GM21786 (cell line): ENCODE measurements around the gene NPAS3.

Experiments
- ATAC-seq: cut with Tn5 transposase; IDR thresholded peaks from one replicate; pipeline ENCODE4 v1.9.1; 2021; ENCODE audit not compliant: unreplicated experiment

Gene NPAS3

DNA sequence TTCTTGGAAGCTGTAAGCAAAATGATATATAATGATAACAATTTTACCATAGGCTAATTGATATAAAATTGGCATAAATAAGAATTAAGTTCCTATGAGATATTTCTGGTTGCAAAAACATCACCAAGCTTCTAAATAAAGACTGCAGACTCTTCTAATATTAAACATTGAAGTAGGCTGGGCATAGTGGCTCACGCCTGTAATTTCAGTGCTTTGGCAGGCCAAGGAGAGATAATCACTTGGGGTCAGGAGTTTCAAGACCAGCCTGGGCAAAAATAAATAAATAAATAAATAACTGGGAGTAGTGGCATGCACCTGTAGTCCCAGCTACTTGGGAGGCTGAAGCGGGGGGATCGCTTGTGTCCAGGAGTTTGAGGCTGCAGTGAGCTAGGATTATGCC lies 71.8 kb downstream of the NPAS3 start:
- no peak for ATAC-seq

DNA sequence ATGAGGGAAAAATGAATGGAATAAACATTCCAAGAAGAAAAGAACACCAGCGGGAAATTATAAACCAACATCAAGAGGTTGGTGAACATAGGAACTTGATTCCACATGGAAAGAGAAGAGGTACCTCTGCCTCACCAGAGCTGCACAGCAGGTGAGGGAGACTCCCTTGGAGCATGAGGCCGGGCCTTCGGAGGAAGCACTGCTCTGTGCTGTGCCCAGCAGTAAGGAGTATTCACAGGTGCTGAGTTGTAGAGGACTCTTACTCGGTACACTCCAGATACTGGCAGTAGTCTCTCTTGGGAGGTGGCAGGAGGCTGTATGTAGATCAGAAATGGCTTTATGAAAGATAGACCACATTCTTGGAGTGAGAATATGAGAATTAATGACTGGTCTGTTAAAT lies 76.0 kb downstream of the NPAS3 start:
- ATAC-seq: no peak

DNA sequence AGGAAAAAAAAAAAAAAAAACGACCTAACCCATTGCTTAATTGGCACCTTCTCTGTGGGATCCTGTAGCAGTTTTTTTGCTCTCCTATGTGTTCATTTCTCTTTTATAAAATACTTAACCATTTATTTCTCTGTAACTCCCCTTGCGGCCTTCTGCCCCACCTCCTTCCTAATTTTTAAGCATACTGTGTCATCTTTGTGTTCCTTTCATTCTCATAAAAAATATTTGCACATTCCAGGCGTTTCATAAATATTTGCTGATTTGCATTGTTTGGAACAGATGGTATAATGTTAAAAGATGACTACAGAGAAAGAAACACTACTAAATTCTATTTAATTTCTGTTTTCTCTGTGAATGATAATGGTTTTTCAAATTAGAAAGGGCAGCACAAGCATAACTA lies 77.9 kb downstream of the NPAS3 start:
- ATAC-seq: no peak

DNA sequence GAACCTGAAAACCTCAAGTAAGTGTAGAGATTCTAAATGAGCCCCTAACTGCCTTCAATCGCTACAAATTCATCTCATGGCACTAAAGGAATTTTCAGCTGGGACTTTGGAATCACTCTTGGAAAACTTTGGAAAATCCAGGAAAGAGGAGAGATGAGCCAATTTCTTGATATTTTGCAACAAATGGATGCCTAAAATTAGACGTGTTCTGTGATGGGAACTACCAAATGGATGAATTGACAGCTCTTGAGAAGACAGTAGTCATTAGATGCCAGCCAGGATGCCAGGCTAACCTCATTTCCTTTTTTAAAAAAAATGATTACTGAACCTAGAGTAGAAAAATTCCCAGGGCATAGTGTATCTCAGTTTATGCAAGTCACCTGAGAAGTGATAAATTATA lies 78.3 kb downstream of the NPAS3 start:
- ATAC-seq: no peak

DNA sequence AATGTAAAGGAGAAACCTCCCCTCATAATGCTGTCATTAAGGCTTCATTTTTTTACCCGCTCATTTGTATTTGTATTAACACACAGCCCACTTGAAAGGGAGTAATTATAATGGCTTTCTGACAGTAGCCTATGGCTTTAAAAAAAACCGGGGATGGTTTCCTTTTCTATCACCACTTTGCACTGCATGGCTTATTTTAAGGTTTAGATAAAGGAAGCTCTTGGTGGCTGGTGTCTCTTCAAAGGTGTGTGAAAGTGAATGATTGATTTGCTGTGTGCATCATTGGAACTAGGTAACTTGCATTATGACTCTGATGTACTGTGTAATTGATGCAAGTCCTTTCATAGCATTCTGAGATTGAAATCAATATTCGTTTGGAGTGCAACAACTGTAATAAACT lies 80.7 kb downstream of the NPAS3 start:
- no peak for ATAC-seq

DNA sequence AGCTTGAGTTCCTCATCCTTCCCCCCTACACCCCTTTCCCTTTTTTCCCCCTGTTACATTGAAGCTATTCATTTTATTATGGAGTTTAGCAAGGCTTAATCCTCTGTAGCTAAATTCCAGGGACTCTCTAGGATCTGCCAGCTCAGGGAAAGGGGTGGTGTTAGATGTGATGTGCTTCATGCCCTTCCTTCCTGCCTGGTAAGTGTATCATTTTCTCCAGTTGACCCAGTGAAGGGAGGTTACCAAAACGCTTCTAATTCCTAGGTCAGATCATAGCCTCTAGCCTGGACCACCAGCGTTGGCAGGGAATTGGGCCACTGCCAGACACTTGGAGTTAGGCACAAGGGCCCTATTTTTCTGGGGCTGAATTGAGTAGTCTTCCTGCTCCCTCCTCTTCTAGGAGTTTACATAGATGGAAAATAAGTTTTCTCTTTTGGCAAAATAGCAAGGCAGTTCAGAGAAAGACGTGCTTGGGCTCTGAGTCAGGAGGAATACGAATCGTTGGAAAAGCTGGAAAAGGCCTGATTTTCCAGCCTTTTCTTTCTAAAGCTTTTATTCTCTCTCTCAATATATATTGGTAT lies 88.3 kb downstream of the NPAS3 start:
- ATAC-seq: no peak

DNA sequence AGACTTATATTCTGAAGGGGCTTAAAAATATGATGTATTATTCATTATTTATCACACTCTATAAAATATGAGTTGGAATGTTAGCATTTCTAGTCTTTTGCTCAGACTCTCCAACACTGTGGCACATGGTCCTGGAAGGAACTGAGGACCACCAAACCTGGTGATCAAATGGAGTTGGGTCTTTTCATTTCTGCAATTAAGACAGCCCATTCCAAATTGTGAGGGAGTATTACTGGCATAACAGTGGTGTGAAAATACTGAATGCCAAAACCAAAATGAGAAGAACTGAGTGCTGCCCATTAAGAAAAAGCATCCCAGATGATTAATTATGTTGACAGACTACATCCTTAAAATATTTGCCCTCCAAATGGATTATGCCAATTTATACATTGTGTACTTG lies 90.8 kb downstream of the NPAS3 start:
- ATAC-seq: no peak

DNA sequence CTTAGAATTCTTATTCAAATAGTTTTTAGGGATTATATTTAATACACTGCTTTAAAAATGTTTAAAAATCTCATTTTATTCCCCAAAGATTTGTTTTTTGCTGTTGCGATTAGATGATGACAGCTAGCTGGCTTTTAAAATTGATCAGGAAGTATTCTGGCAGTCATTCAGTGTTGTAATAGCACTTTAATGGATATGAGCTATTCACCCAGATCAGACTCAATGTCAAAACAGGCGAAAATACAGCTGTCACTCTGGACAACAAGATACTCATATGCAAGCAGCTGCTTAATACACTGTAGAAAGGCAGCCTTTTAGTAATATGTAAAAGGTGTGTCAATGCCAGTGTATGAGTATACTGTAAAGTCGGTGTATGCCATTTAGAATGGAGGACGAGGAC lies 91.7 kb downstream of the NPAS3 start:
- no peak for ATAC-seq

DNA sequence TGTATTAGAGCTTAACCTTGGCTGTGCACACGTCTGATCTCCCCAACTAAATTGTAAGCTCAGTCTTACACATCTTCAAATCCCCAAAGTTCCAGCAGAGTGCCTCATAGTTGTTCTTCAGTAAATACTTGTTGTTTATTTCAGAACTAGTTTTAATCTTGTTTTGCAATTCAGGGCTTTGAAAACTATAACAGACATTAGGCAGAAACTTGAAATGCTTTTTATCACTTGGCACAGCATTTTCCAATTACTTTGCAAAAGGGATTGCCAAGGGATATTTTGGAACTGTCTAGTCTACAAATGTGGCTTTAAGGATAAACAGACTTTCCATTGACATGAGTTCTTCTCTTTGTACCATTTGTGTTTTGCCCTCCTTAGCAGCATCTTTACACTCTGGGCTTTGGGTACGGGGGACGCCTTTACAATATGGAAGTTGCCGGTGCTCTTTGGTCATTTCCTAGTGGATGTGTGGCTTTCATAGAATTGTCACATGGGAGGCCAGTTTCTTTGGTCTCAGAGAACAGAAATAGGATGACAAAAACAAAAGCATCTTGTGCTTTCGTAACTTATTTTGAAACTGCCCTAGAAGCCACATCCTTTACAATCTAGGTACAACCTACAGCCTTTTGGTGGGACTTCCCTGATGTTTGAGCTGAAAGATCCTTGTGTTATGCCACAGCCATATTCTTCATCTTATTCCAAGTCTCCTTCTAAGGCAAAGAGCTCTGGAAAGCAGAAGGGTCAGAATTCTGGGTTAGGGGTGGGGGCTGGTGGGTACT lies 96.9 kb downstream of the NPAS3 start:
- no peak for ATAC-seq

DNA sequence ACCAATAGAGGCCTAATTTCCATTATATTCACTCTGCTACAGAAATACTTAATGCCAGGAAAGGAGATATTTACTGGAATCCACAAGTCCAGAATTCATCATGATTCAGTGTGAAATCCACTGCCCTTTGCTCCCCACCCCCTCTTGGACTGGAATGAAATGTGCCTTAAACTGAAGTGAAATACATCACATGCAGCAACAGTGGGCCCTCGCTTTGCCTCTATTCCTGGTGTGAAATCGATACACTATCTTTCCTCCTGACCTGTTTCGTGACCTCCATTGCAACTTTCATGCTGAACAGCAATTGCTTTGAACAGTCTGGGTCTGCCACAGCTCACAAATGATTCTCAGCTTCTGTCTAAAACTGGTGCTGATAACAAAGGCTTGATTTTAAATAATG lies 100.6 kb downstream of the NPAS3 start:
- no peak for ATAC-seq

DNA sequence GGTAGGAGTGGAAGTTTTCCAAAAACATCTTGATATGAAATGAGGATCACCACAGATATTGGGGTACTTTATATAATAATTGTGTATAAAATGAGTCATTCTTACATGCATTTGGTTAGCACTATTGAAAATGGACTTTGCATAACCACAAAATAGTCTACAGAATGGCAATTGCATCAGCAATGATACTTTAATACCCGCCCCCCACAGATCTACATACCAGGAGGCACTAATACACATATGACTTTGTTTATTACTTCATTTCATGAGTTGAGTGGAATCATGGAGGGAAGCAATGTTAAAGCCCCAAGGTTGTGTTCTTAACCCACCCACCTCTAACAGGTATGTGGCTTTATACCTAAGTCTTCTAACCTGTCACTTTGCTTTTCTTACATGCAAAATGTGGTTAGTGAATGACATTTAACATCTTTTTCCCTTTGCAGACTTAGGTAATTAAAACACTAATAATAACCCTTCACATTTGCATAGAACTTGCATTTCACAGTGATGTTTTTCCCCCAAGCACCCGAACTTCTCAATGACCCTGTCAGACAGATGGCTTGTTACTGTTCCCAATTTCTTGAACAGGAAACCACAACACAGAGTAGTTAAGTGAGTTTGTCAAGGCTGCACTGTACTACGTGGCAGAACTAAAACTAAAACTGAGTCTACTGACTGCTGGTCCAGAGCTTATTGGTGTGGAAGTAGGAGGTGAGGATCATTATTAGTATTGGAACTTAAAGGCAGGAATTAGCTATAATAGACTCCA lies 101.9 kb downstream of the NPAS3 start:
- no peak for ATAC-seq

DNA sequence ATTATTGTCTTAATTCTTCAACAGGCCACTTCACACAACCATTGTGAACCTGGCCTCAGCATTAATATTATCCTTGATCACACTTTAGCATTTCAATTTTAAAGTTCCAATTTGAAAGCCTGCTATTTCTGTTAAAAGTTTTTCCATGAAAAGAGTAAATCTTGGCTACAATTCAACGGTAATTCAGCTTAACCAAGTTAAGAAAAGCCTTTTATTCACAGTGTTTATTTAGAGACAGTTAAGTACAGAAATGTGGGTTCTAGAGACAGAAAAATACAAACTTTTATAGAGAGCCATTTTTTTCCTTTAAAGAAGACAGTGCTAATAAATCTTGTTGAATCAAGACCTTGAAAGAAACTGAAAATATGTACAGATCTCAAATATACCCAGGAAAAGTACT lies 103.9 kb downstream of the NPAS3 start:
- no peak for ATAC-seq

DNA sequence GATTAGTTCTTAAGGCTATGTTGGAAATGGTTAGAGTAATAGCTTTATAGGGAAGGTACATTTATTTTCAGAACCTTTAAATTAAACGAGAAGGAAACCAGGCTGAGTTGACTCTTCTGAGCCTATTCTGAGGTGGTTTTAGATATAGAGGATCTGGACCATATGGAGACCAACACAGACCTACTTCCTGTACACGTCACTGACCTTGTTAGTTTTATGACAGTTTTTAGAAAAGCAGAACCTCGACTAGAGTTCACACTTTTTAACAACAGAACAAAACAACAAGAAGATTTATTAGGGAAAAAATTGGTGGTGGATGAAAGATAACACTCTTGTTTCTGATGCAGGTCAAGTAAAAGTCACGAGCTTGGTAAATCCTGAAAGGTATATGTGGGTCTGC lies 107.1 kb downstream of the NPAS3 start:
- ATAC-seq: no peak

DNA sequence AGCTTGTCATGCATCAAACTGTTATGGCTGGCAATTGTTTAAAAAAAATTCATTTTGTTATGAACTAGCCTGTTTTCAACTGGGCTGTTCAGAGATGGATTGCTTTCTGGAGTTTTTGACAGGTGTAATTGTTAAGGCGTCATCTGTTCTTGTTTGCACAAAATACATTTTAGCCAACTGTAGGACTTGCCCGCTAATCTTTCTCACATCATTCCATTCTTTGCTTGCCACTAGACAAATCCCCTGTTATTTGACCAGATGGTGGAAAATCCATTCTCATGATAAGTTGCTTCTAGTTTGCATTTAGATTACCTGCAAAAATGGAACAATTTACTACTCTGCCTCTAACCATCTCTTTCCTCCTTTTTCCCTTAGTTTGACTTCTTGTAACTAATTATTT lies 114.3 kb downstream of the NPAS3 start:
- ATAC-seq: no peak

DNA sequence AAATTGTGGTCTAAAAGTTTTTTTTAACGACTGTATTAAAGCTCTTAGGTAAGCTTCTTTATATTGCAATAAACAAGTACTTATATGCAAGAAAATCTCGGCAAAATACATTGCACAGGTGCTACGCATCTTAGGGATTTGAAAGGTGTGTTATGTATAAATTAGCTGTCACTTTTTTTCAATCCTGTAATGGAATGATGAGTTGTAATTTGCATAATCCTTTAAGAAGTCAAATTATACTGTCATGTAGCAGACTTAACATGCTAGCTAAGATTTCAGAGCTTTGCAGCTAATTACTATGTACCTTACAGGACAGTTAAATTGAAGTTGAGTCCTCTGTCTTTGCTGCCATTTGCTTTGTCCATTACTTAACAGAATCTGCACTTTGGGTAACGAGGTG lies 117.5 kb downstream of the NPAS3 start:
- no peak for ATAC-seq

DNA sequence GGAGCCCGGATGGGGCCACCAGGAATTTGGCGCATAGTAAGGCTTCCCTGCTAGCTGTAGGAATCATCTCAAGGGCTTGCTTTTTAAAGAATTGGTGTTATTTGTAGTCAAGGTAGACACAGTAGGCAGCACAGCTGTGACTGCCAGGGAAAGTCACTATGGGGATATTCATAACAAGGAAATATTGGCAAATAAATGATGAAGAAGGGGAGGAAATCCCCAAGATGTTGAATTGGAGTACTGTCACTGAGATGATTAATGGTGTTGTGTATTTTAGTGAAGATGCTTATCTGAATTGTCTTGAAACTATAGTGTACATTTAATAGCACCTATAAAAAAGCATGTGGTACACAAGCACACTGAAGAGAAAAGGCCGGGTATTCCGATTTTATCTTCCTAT lies 118.9 kb downstream of the NPAS3 start:
- ATAC-seq: no peak

DNA sequence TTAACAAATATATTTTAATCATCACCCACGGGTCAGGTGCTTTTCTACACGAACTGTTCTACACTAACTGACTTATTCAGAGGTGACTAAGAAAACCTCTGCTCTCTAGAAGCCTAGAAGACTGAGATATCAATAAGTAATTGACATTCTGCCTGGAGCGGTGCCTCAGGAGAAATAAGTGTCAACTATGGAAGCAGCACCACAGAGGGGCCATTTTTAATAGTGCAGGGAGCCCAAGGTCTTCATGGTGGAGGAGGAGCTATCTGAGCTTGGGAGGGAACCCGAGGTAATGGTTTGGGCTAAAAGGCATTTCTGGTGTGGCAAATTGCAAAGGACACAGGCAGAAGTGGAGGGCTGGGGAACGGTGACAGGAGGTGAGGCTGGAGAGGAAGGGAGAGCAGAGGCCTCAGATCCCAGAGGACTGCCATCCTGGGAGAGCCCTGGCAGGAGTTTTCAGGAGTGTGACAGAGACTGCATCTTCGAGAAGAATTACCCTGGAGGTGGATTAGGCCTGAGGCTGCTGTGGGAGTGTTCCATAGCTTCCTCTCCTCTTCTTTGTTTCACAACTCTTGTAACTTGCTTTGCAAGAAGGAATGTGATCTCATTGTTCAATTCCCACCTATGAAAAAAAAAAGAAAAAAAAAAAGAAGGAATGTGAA lies 123.1 kb downstream of the NPAS3 start:
- ATAC-seq: no peak

DNA sequence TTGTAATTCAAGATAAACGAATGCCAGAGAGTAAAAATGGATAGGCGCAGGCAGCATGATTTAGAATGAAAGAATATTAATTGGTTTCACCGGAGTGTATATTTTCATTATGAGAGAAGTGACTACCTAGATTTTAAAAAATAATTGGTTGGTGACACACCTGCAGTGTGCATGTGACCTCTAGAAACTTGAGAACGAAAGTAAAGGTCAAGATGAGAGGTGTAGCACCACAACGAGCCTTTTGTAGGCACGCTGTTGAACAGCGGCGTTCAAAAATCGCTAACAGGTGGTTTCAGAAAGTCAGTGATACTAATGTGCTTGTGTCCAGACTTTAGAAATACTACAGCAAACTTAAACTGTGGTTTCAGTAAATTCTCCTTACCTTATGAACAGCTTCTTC lies 123.8 kb downstream of the NPAS3 start:
- no peak for ATAC-seq

DNA sequence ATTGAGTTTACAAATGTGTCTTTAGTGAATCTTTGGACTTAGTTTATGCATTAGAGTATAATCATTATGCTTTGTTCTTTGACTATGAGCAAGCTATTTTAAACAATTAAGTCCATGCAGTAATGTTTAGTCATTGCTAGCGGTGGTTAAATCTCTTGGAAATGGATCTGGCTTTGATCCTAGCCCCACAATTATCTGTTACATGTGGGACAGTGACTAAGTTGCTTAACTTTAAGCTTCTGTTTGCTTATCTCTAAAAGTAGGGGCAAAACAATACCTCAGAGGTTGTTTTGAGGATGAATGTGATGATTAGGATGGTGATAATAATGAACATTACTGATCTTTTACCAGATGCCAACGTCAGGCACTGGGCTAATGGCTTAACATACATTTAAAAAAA lies 124.2 kb downstream of the NPAS3 start:
- ATAC-seq: no peak

DNA sequence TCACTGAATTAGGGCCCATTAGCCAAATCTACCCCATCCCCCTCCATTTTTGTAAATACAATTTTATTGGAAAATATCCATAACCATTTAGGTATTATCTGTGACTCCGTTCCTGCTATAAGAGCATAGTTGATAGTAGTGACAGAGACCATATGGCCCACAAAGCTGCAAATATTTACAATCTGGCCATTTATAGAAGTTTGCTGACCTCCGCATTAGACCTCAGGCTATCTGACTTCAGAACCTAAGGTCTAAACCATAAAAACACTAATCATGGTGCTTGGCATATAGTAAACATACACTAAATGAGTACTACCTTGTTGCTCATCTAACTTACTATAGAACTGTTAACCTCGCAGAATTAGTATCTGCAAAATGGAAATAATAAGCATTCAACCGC lies 124.8 kb downstream of the NPAS3 start:
- ATAC-seq: no peak

DNA sequence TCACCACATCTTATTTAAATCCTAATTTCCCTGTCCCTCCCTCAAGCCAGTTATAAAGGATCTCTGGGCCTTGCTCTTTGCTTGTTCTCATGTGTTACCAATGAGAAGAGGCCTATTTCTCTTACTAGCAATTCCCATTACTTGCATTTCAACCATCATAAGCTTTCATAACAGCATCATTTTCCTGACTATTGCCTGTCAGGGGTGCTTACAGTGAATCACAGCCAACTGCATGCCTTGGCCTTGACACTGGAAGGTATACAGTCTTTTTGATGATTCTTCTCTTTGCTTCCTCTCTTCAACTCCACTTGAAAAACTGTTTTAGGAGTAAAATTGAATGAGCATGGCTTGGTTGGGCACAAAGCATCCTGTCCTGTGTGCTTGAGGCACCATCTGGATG lies 127.0 kb downstream of the NPAS3 start:
- no peak for ATAC-seq

DNA sequence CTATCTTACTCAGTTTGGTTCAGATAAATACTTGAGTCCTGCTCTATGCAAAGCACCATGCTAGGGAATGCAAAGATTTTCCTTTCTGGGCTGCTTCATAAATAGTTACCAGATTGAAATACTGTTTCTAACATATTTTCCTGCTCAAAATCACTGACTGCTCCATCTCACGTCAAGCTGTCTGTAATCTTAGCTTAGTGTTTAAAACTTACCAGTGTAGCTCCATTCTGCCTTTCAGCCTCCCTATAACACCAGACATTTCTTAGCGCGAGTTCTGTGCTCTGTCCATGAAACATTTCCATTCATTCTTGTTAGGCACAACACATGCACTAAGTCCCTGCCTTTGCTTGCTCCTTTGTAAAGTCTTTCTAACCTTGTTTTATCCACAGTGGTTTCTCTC lies 129.4 kb downstream of the NPAS3 start:
- no peak for ATAC-seq
